Mammary epithelial cell (primary cell): Measurements from ENCODE around the gene TRIM10.

ENCODE experiments used
- EZH2 ChIP-seq: IDR thresholded peaks from 2 replicates; pipeline ENCODE4 v1.6.1; 2012; ENCODE audit warnings: low read length, inconsistent platforms, borderline replicate concordance
- TF ChIP-seq, protein P1 (sequence below), 2 donors: IDR thresholded peaks in 1 of 2; conservative IDR thresholded peaks in 1 of 2; 2 replicates each; pipeline ENCODE4 v1.5.1; 2011 to 2012; ENCODE audit warnings: inconsistent platforms in 2 of 2, low read length in 2 of 2, mild to moderate bottlenecking in 2 of 2, control low read depth in 1 of 2, low read depth in 1 of 2; ENCODE audit not compliant: insufficient read depth in 1 of 2; ENCODE audit errors: extremely low read depth in 1 of 2

DNA sequence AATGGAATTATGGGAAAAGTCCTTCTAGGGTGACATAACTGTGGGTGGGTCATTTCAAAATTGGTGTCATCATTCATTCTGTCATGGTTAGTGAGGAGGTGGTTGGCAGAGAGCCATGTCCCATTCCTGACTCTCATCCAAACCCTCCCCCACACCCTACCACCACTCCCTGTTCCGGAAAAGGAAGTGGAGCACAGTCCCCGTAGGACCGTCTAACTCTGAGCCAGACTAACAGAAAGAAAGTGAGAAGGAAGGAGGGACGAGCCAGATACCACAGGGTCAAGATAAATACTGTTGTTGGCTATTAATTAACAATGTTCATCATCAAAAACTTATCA is 4.8 kb downstream of the TRIM10 start:
- TF ChIP-seq, protein P1, sequence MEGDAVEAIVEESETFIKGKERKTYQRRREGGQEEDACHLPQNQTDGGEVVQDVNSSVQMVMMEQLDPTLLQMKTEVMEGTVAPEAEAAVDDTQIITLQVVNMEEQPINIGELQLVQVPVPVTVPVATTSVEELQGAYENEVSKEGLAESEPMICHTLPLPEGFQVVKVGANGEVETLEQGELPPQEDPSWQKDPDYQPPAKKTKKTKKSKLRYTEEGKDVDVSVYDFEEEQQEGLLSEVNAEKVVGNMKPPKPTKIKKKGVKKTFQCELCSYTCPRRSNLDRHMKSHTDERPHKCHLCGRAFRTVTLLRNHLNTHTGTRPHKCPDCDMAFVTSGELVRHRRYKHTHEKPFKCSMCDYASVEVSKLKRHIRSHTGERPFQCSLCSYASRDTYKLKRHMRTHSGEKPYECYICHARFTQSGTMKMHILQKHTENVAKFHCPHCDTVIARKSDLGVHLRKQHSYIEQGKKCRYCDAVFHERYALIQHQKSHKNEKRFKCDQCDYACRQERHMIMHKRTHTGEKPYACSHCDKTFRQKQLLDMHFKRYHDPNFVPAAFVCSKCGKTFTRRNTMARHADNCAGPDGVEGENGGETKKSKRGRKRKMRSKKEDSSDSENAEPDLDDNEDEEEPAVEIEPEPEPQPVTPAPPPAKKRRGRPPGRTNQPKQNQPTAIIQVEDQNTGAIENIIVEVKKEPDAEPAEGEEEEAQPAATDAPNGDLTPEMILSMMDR (conservative IDR thresholded peaks at IDR 0.05 in 1 of 2, IDR thresholded peaks at IDR 0.05 in 1 of 2; ENCODE audit: extremely low read depth in 1 of 2, insufficient read depth in 1 of 2, low read depth in 1 of 2, low read length in 2 of 2): no peak
- TF ChIP-seq EZH2: no peak
